ENCODE data around the gene PAX5.

DNA sequence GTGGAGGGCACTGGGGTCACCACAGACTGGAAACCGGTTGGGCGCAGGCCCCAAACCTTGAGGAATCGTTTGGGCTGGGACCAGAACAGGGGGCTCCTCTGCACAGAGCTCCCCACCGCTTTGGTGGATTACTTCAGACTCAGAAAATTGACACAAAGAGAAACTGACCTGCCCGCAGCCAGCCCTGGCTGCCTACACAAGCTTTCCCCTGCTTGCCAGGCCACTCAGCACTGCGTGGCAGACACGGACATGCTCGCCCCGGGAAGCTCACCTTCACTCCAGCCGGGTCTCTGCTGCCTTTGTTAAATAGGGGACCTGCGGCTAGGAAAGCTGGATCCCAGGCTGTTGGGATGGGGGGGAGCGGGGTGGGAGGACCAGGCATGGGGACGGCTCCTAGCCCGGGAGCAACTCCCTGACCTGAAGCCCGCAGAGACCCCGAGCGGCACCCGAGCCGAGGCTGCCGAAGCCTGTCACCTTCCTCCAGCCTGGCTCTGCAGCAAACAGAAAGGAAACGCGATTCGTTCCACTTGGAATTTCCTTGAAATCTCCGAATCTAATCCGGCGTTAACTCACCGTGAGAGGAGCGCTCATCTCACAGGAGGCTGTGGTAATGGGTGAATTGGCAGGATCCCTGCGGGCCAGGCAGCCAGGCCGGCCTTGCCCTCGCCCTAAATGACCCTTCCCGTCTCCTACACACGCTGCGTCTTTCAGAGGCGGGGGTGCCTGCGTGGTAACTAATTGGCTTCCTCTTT is 8.8 kb downstream of the PAX5 start:
- TF ChIP-seq, protein P1, sequence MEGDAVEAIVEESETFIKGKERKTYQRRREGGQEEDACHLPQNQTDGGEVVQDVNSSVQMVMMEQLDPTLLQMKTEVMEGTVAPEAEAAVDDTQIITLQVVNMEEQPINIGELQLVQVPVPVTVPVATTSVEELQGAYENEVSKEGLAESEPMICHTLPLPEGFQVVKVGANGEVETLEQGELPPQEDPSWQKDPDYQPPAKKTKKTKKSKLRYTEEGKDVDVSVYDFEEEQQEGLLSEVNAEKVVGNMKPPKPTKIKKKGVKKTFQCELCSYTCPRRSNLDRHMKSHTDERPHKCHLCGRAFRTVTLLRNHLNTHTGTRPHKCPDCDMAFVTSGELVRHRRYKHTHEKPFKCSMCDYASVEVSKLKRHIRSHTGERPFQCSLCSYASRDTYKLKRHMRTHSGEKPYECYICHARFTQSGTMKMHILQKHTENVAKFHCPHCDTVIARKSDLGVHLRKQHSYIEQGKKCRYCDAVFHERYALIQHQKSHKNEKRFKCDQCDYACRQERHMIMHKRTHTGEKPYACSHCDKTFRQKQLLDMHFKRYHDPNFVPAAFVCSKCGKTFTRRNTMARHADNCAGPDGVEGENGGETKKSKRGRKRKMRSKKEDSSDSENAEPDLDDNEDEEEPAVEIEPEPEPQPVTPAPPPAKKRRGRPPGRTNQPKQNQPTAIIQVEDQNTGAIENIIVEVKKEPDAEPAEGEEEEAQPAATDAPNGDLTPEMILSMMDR (conservative IDR thresholded peaks at IDR 0.05; ENCODE audit: low read length): no peak
- no peak for TF ChIP-seq EZH2phosphoT487 (IDR thresholded peaks at IDR 0.05; ENCODE audit: borderline replicate concordance, low read depth, low read length)
